HG02623 (cell line): Measurements from ENCODE around the gene TTLL11.

Source experiments
- ATAC-seq: cut with Tn5 transposase; IDR thresholded peaks from one replicate; pipeline ENCODE4 v1.9.1; 2021; ENCODE audit warnings: moderate library complexity; ENCODE audit not compliant: unreplicated experiment

TTLL11 gene

DNA sequence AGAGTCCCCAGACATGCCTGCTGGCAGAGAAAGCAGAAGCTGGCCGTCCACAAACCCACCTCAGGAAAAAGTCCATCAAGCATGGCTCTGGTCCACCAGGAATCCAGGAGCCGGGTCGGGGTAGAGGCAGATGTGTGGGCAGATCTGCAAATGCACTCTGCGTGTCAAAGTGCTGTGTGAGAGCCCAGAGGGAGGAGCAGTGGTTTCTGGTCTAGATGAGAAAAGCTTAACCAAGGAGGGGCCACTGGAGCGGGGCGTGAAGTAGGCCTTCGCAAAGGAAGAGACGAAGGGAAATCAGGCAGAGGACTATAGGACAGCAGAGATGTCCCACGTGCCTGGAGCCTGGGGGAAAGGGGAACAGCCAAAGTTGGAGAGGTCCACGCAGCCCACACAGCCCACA, 40.0 kb downstream of the TTLL11 start:
- ATAC-seq = no peak

GRCh38 chr9:122051351-122052321, 41.5 kb downstream of the TTLL11 start:
- peak; percentile 66 for ATAC-seq

DNA sequence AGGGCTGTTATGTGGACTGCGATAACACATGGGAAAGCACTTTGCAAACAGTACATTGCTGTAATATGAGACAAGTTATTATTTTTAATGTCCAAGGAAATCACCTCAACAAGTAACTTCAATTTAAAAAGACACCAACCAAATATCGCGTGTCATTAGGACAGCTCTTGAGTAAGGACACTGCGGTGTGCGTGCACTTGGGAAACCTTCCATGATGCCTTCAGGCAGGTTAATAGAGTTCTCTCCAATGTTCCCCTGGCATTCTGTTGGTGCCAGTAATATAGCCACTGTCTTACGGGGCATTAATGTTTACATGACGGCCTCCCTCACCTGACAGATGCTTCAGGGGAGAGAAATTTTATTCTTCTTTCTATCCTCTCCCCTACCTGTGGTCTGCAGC, 42.9 kb downstream of the TTLL11 start:
- no peak for ATAC-seq

DNA sequence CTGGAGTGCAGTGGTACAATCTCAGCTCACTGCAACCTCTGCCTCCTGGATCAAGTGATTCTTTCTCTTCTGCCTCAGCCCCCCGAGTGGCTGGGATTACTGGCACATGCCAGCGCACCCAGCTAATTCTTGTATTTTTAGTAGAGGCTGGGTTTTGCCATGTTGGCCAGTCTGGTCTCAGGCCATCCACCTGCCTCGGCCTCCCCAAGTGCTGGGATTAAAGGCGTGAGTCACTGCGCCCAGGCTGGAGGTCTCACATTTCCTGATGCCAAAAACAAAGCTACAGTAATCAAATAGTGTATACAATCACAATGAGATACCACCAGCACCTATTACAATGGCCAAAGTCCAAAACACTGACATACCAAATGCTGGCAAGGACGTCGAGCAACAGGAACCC, 51.1 kb downstream of the TTLL11 start:
- ATAC-seq = no peak

DNA sequence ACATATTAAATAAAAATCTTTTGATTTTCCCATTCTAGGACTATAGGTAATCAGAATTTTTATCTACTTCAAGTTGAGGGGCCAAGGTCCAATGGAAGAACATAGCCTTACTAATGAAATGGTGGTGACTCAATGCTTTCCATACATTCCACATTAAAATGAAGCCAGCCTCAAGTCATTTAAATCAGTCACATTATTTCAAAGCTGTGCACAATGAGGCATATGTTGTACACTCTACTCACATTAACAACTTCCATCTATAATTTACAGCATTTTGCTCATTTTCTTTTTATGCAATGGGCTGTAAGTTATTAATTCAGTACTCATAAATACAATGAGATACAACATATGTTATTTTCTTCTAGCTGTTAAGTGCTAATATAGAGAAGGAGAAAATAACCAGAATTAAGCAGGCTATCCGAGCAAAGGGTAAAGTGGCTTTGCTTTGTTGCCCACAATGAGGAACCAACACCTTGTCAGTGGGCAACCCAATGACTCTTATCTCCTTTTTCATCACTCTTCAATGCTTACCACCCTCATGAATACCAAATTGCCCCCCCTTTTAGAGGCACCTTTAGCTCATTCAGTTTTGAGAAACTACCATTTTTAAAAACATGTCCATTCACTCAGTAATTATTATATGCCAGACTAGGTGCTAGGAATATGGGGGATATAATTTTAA, 52.4 kb downstream of the TTLL11 start:
- ATAC-seq = no peak

DNA sequence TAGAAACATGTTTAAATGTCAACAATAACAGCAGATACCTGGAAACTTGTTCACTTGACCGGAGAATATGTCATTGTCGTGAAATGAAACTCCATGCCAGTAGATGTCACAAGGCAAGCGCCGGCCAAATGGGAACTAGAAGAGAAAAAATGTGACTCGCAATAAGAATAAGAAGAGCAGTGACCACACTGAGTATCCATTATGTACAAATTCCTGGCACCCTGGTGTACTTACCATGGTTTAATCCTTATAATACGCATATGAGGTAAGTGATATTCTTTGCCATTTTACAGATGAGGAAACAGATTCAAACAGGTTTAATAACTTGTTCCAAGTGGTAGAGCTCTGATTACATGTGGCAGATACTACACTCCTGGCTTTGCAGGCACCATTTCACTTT, 53.9 kb downstream of the TTLL11 start:
- no peak for ATAC-seq

DNA sequence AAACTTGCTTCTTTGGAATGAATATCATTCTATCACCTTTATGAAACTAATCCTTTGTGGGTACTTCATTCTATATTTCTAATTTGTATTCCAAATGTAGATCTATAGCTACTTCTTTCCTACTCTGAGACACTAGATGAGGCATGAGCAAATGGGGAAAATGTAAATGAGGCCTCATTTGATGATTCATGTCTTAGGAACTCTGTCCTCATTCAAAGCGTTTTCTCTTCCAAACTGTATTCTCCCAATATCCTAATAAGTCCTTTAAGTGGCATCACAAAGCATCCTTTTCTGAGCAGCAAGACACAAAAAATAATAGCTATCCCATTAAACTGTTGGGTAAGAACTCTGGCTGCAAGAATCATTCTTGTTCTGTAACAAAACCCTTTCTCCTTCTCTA, 56.1 kb downstream of the TTLL11 start:
- no peak for ATAC-seq

DNA sequence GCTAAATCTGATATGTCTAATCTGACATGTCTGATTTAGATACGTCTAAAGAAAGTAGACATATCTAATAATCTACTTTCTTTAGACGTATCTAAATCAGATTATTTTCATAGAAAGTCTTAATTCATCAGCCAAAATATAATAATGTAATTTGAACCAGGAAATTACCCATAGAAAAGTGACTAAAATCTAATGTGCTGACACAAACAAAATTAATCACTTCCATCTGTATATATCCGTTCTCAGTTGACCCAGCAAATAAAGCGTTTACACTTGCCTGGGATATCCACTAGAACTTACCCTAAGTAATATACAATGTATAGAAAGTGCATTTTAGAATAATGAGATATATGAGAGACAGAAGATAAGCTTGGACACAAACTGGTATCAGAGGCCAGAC, 56.7 kb downstream of the TTLL11 start:
- no peak for ATAC-seq

GRCh38 chr9:122033775-122034373, 59.2 kb downstream of the TTLL11 start:
- ATAC-seq = no peak

GRCh38 chr9:122032346-122032745, 60.8 kb downstream of the TTLL11 start:
- no peak for ATAC-seq

DNA sequence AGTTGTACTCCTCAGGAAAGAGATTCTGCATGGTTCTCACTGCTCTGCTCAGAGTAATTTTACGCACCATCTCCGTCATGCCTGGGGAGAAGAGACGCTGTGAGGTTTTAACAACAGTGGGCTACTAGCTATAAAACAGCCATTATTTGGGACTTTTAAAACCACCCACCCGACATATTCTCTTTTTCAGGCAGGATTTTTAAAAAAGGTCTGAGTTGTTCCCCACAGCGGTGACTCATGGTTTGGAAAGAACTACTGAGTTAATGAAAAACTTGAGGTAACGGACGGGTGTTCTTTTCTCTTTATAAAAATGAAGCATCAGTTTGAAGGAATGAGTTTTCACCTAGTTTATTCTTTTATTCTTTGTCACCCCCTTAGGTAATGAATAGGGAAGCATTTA, 61.3 kb downstream of the TTLL11 start:
- no peak for ATAC-seq

GRCh38 chr9:122031157-122031556, 62.0 kb downstream of the TTLL11 start:
- ATAC-seq = no peak

- no peak for ATAC-seq
These were observed 62.8 kb downstream of the TTLL11 start for GRCh38 chr9:122030357-122030756.

- ATAC-seq = no peak
These were observed 63.2 kb downstream of the TTLL11 start for GRCh38 chr9:122029898-122030297.

DNA sequence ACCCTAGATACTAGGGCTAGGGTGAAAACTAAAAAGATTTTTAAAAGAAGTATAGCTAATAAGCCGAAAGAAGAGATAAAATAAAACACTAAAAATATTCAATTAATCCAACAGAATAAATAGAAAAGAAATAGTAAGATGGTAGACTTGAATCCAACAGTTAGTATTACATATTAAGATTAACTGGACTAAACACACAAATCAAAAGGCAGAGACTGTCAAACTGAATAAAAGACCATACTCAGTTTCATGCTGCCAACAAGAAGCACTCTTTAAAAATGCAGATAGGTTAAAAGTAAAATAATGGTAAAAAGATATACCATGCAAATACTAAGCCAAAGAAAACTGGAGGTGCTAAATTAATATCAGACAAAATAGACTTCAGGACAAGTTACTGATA, 65.0 kb downstream of the TTLL11 start:
- ATAC-seq = no peak

- ATAC-seq = no peak
These were observed 72.7 kb downstream of the TTLL11 start for GRCh38 chr9:122020398-122020797.

GRCh38 chr9:122016744-122017143, 76.4 kb downstream of the TTLL11 start:
- ATAC-seq = no peak

DNA sequence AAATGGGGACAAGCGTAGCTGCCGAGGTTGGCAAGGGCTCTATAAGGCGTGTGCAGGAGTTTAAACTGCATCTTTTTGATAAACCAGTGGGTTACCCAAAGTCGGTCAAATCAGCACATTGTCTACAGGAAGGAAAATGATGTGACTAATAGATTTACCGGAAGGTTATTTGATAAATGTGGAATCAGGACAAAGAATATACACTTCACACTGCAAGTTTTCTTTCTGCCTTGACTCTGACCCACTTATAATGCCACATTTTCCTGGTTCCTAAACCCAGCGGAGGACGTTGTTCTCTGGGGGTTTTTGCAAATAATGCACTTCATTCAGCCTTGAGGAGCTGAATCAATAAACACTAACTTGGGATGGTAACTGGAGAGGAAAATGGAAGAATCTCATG, 76.8 kb downstream of the TTLL11 start:
- ATAC-seq = no peak

DNA sequence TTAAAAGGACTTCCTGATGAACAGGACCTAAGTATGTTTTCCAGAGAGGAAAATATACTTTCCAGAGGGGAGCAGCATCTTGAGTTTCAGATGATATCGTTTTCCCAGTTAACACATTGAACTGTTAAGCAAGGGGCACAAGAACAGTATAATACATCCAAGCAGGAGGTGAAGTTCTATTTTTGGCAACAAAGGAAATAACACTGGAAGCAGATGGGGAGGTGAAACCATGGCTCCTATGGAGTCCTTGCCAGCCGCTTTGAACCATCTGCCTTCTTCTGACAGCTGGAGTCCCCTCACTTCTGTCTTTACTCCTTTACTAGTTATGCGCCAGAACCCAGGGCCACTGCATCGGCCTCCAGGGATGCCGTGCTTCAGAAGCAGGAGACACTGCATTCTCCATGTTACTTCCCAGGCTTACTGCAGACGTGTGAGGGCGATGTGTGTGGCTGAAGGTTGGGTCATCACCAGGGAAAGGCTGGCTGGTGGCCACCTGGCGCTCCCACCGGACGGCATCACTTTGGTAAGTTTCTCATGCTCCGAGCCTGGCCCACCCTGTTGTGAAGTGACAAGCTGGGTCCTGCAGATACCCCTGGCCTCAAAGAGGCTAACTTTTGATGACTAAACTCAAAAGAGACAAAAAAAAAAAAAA, 77.8 kb downstream of the TTLL11 start:
- ATAC-seq = no peak

DNA sequence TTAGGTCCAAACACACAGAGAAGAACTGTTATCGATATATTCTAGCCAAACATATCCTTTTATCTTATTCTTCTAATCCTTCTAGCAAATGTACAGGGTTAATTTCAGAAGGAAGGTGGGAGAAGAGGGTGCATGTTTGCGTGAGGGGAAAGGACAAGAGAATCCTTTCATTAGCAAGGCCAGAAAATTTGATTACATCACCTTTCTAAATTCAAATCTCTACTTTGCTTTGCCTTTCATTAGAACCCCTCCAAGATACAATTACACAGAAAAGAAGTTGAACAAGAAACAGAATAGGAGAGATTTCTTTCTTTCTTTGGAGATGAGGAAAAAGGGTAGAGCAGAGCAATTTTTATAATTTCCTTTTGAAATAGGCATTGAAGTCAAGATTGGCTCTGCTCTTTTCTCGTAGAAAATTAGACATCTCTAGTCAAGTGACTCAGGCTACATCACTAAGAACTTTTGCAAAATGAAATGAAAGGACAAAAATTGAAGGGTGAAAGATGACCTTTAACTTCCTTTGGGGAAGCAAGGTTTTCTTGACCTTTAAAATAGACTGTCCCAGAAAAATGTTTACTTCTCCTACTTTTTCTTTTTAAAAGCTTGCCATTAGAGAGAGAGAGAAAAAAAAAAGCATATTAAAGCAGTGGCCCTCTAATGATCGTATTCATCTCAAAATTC, 81.2 kb downstream of the TTLL11 start:
- ATAC-seq = no peak

DNA sequence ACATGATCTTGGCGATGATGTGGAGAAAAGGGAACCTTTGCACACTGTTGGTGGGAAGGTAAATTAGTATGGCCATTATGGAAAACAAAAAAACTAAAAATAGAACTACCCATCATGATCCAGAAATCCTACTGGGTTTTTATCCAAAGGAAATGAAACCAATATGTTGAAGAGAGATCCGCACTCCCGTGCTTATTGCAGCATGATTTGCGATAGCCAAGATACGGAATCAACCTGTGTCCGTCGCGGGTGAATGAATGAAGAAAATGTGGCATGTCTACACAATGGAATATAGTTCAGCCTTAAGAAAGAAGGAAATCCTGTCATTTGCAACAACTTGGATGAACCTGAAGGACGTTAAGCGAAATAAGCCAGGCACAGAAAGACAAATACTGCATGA, 84.5 kb downstream of the TTLL11 start:
- no peak for ATAC-seq
